Measurements from ENCODE around the gene PHF21B.
"Not testable (repeated sequence)": the region's sequence is repeated elsewhere in the genome, so short reads cannot be mapped to it uniquely, and the experiment has no call there.

The PHF21B gene

DNA sequence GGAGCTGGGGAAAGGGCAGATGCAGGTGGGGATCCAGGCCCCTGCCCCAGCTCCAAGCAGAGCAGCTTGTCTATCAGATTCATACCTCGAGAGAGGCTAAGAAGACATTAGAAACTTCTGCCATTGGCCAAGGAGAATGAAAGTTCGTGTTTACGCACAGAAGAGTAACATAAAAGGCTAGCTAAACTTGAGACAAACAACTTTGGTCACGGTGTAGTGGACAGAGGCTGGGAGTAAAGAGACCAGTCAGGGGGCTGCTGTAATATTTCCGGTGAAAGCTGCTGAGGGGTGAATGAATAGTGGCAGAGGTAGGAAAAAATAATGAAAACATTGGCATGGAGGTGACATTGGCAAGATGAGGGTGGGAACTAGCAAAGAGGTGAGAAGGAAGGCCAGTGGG, 22.9 kb downstream of the PHF21B start:
- DNase-seq: no peak

DNA sequence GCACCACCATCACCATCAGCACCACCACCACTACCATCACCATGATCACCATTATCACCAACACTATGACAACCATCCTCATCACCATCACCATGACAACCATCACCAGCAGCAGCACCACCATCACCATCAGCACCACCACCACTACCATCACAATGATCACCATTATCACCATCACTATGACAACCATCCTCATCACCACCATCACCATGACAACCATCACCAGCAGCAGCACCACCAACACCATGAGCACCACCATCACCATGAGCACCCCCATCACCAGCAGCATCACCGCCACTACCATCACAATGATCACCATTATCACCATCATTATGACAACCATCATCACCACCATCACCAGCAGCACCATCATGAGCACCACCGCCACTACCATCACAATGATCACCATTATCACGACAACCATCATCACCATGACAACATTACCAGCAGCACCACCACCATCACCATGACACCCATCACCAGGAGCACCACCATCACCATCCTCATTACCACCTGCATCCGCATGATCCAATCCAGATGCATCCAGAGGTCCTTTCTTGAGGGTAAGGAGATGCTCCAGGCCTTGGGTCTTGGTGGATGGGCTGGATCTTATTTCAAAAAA, 23.8 kb downstream of the PHF21B start:
- DNase-seq: no peak

DNA sequence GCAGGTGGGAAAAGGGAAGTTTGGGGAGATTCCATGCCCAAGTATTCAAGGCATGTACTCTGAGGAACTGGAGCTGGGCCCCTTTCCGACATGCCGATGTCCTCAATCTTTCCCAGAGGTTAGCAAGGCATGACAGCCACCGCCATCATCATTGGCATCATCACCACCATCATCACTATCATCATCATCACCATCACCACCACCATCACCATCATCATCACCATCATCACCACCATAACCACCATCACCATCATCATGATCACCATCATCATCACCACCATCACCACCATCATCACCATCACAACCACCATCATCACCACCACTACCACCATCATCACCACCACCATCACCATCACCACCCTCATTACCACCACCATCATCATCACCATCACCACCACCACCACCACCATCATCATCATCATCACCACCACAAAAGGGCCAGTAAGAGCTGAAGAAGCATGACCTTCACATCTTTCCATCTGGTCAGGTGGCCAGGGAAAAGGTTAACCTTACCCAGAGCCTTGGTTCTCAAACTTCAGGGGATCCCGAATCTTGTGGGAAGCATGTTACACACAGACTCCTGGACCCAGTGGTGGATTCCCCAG, 25.8 kb downstream of the PHF21B start:
- DNase-seq: no peak

DNA sequence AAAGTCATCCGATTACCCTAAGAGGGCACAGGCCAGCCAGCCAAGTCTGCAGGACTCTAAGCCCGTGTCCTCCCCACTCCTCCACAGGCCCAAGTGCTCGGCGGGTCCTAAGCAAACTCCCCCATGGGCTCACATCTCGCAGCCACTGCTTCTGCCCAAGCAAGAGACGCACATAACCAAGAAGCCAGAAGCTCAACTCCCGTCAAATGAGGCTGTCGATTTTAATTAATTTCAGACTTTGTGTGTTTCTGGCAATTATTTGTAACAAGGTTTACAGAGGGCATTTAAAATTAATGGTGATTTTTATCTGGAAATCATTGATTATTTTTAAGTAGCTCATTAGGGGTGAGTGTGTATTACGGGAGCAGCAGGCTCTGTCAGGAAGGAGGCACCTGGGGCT, 27.4 kb downstream of the PHF21B start:
- no peak for DNase-seq

DNA sequence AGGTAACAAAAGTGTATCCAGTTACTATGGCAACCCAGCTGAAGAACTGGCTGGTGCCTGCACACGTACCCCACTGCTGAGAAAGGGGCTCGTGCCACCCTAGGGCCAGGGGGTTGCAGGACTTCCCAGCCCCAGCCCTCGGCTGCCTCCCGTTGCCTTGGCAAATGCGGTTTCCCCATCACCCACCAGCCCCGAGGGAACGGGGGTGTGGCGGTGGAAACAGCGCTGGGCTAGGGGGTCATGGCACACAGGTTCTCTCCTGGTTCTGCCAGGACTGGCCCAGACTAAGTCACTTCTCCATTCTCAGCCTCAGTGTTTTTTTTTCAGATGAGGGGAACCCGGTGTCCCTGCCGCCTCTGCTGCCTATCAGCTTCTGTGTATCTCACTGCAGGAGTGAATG, 27.9 kb downstream of the PHF21B start:
- no peak for DNase-seq

DNA sequence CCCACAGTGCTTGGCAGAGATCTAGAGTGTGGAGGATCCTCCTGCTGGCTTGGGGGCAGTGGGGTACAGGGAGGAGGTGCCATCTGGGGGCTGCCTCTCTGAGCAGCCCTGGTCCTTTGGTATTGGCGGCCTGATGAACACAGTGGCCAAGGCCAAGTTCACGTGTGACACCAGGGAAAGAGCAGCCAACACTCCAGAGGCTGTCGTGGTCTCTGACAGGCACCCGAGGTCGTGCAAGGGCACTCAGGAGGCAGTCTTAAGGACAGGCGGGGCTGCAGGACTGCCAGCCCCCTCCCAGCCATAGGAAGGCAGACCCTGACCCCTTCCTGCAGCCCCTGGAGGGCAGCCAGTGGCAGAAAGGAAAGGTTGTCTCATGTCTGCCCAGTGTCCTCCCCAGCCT, 30.7 kb downstream of the PHF21B start:
- DNase-seq: no peak

DNA sequence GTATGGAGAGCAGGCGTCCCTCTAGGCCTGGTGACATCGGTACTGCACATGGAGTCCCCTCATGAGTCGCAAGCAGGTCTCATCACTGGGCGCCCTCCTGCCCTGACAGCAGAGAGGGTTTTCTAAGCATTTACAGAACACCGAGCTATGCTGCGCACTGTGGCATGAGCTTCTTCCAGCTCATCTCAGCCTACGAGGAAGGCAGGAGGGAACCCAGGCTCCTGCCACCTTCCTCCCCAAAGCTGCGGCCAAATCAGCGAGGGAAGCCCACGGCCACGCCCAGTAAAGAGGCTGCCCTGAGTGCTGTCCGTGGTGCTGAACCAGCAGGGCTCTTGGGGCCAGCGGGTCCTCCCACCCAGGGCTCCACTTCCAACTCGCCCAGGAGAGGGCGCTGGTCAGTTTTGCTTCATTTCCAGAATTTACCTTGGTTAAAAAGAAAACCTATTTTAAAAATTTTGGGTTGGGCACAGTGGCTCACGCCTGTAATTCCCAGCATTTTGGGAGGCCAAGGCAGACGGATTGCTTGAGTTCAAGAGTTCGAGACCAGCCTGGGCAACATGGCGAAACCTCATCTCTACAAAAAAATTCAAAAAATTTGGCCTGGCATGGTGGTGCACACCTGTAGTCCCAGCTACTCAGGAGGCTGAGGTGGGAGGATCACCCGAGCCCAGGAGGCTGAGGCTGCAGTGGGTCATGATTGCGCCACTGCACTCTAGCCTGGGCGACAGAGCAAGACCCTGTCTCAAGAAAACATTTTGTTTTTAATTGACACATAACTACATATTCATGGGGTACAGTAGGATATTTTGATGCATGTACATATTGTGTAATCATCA, 34.2 kb downstream of the PHF21B start:
- peak; percentile 44 for DNase-seq

DNA sequence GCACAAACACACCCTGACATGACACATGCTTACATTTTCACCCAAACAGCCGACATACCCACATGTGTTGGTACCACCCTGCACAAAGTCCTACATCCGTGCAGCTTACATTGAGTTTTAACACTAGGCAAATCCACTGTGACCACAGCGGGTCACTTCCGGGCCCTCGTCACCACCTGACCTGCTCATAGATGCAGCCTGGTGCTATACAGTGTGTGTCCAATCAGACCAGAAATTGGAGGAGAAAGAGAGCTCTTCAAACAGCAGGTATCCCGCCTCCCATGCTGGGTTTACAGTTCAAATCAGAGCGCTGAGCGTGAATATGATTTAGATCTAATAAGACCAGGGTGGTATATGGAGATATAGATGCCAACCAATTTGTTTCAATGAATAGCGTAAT, 35.4 kb downstream of the PHF21B start:
- no peak for DNase-seq

DNA sequence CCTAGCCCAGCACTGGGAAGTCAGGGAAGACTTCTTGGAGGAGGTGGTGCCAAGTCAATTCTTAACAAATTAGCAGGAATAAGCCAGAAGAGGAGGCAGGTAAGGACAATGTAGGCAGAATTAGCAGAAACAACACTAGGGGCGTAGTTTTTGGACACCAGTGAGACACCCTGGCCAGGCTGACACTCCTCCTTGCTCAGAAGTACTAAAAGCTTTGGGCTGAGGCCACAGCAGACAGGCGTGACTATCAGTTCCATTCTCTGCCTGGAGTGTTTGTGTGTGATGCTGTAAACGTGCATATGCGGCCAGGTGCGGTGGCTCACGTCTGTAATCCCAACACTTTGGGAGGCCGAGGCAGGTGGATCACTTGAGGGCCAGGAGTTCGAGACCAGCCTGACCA, 36.0 kb downstream of the PHF21B start:
- DNase-seq: no peak

DNA sequence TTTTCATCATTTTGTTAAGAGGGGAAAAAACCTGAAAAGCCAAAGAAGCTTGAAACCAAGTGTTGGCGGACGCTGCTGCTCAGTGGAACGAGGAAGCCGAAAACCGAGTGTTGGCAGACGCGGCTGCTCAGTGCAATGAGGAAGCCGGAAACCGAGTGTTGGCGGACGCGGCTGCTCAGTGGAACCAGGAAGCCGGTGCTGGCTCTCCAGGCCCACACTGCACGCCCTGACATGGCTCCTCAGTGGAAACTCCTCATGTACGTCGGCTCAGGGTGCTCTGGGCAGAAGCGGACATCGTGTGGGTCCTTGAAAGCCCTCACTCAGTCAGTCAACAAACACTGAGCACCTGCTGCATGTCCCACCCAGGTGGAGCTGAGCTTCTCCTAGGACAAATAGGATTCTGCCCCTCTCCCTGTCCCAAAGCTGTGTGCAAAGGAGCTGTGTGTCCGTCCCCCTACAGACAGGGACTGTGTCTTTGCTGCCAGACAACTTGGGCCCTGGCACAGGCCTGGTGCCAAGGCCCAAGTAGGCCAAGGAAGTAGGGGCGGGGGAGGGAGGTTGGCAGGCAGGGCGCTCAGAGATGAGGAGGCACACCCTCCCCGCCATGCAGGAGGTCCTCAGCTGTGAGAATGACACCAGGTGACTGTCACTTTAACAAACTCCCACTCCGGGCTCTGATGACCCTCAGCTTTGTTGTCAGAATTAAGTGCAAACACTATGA, 37.3 kb downstream of the PHF21B start:
- peak; percentile 14 for DNase-seq

DNA sequence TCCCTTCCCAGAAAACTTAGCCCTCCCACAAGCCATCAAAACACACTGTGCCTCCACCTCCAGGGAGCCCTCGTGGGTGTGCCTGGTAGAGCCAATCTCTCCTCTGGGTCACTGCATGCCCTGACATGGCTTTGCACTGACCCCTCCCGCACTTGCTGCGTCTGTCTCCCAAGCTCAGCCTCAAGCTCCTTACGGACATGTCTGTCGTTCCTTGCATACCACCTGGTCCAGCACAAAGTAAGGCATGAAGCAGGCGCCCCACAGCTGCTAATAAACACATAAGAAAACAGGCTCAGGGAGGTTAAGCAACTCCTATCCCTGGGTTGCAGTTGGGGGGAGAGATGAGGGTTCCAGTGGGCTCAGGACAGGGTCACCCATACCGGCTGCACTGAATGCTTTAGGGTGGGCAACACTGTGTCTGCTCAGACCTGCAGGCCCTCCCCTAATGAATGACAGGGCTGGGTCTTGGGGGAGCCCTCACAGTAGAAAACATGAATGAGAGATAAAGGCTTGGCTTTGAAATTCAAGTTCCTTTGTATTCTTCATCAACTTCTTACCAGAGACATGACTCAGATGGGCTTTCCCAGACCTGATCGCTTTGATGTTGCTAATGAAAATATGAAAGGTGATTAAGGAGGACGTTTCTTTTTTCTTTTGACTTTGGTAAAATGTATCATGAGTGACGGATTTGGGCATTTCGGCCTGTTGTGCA, 38.0 kb downstream of the PHF21B start:
- DNase-seq: no peak

DNA sequence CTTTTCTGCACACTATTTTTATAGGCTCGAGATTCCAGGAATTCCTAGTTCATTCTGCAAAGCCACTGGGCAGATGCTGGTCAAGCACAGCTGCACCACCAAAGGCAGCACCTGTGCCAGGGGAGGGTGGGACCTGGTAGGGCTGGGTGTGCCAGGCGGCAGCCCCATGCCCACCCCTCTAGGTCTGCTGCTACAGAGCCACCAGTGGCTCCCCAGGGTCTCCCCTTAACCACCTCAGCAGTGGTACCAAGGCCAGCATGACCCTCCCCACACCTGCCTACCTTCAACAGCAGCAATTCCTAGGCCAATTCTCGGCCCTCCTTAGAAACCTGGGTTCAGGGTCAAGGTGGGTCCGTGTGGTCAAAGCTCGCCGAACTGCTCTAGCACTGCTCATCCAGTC, 39.5 kb downstream of the PHF21B start:
- no peak for DNase-seq

DNA sequence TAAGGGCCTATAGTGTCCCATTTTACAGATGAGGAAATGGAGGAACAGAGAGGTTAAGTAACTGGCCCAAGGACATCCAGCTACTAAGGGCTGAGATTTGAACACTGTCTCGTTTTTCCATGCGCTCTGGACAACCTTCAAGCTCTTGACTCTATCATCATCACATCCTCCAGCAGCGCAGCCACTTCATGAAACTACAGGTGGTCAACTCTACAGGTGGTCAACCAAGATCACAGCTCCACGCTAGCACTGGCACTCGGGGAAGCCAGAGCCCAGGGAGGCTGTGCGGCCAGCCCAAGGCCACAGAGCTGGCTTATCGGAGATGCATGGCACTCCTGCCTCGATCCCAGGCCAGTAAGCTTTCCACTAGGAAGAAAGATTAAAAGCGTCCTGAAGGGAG, 40.0 kb downstream of the PHF21B start:
- DNase-seq: no peak

DNA sequence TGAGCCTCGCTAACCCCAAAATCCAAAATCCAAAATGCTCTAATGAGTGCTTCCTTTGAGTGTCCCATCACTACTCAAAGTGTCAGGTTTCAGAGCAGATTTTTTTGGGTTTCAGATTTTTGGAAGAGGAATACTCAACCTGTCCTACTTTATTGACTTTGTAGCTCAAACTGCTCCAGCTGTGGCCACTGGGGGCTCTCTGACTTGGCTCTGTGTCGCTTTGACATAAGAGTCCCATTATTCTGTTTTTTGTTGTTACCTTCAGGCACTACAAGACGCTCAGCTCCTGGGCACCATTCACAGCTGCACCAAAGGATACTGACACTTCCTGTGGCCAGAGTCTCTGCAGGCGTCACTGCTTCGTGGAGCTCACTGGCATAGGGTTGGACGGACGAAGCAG, 41.1 kb downstream of the PHF21B start:
- DNase-seq: no peak

DNA sequence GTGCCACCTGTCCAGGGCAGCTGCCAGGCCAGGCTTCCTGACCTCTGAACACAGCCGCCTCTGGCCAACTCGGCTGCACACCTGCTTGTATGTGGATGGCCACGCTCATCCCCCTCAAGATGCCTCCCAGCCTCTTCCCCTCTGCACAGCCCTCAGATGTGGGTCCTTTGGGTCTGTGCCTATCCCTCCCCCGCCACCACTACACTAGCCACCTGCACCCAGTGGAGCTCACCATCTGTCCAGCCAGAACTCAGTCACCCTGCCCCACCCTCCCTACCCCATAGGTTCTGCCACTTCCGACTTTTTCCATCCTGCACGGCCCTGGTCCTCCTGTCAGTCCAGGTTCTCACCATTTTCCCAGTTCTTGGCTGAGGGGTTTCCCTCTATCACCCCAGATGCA, 44.6 kb downstream of the PHF21B start:
- DNase-seq: no peak

DNA sequence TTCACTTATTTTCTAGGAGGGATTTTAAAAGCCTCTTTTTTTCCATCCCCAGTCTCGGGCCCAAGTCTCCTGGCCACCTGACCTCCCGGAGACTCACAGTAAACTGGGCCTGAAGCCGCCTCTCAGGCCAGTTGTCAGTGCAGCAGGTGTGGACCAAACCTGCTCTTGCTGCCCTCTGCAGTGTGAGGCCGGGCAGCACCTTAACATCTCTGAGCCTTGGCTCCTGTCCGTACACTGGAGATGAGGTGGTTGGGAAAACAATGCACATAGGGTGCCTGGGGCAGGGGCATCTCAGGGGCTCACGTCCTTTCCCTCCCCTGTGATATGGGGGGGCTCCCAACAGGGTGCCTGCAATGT, 45.1 kb downstream of the PHF21B start:
- DNase-seq: no peak

DNA sequence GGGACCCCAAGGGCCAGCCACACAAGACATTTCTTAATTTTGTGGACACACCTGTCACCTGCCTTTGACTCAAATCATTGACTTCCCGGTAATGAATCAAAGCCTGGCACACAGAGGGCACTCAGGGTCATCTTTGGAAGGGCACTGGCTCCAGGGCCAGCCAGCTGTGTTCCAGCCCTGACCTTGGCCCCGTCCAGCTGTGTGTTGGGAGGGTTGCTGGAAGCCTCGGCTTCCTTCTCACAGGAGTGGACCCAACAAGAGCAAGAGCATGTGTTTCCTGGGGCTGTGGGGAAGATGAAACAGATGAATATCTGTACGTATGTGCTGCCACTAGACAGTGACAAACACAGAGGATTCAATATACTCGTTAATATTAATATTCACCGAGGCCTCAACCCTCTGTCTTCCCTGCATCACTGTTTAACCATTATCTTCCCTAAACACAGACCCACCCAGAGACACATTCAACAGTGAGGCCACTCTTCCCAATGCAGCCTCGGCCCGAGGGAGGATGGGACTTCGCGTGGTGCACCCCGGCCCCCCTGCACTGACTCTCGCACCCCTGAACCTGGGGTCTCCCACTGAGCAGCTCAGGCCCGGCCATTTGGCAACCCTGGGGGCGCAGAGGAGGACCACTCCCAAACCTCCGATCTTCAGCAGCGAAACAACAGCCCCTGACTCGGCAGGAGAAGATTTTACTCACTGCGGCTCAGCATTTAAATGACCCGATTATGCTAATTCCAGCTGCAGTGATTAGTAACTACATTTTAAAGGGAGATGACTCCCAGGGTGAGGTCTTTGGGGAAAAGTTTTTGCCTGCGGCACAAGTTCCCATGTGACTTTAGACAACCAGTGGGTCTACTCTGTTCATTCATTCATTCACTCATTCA, 45.7 kb downstream of the PHF21B start:
- DNase-seq: no peak

DNA sequence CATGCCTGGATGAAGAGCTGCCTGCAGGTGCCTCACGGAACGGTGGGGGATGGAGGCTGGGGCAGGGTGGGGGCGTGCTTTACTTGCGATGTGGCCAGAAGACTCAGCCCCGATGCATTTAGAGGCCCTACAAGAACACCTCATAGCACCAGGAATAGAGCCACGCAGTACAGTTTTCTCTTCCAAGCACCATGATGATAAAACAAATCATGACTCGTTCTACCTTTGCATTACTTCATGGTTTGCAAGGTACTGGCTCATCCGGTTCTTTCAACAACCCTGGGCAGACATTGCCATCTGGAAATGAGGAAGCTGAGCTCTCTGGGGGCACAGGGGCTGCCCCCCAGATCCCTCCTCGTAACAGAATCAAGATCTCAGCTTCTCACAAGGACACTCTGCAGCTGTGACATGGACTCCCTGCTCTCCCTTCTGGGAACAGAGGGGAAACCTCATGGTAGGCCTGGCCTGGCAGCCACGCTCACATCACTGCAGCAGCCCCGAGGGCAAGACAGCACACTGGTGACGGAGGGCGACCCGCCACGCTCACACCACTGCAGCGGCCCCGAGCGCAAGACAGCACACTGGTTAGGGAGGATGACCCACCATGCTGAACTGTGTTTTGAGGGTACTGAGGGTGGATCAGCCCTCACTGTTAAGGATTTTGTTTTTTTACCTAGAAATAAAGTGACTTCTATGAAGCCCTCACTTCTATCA, 46.9 kb downstream of the PHF21B start:
- no peak for DNase-seq

DNA sequence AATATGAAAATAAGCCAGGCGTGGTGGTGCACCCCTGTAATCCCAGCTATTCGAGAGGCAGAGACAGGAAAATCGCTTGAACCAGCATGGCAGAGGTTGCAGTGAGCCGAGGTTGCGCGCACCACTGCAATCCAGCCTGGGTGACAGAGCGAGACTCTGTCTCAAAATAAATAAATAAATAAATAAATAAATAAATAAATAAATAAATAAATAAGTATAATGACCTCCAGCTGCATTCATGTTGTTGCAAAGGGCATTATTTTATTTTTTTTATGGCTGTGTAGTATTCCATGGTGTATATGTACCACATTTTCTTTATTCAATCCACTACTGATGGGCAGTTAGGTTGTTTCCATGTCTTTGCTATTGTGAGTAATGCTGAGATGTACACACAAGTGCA, 48.1 kb downstream of the PHF21B start:
- not testable (repeated sequence) for DNase-seq

DNA sequence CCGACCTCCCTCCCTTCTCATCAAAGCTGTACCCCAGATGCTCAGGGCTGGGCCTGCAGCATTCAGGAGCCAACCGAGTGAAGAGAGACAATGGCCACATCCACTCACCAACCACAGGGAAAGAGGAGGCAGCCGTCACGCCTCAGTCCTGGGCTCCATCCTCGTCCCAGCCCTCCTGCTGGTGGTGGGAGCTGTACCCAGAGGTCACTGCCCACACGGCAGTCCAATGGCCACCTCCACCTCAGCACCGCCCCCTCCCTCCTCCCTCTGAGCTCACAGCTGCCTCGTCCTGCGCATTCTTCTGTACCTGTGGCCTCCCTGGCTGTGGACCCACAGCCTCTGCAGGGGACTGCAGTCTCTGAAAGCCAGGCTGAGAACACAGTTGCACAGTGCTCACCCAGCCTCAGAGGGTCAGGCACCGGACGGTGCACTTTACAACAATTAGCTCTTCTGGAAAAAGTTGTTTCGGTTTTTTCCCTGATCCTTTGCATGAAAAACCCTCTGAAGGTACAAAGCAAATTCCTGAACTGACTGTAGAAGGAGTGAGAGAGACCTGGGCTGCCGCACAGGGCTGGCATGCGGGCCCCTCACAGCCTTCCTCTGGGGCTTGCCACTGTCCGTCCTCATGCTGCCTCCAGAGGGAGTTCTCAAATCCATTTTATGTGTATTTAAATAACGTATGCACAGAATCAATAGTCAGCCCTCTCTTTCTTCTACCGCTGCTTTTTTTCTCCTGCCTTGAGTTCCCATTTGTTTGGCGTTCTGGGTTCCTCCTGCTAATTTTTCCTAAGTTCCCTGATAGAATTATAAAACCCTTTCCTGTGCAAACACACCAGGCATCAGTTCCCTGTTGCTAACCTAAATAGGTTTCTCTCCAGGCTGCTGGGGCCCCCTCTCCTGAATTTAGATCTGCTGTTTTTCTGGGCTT, 52.7 kb downstream of the PHF21B start:
- DNase-seq: no peak

All from CD4-positive, alpha-beta T cell treated with Interleukin-10 for 1 hour (primary cell).